Measurements from ENCODE around the gene SP140.

SP140 gene

DNA sequence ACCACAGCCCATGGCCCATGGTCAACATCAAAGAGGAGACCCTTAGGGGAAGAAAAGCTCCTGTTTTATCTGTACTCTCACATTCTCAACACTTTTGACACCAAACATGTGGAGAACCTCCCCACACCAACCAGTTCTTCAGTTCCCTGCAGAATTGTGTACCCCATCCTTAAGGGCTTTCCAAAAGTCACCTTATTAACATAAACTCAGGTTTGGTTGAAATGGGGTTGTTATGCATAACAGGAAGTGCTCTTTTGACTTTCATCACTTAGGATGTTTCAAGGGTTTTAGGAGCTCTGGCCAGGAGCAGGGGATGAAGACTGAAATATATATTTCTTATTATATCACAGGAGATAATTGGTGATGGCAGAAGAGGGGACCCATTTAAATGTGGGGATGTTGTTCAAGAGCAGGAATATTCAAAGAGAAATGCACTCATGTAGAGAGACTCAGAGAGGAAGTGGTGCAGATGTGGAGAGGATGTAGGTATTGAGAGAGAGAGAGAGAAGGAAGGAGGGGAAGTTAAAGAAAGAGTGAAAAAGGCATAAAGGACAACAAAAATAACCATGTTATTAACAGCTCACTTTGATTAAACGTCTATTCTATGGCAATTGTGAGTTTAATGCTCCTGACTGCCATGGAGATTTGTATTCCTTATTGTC, 136.6 kb downstream of the SP140 start:
- DNase-seq: no peak

All from hypothalamus (tissue), 51 donors.